Measurements from ENCODE around the gene ESR2.

DNA sequence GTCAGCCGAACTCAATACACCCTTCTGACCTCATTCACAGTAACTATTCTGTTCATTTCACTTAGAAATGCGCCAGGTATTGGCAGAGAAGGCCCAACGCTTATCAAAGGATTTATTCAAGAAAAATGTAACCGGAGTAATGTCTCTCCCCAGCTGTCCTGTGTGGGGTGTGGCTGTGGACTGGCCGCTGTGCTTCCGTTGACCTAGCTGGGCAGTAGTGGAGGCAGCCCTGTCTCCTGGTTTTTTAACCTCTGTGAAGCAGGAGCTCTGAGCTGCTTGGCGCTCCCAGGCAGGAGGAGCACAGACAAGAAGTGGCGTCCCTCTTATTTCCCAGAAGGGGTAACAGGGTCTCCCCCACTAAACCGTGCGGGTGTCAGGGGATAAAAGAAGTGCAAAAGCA lies 85.2 kb downstream of the ESR2 start:
- TF ChIP-seq, protein P1, sequence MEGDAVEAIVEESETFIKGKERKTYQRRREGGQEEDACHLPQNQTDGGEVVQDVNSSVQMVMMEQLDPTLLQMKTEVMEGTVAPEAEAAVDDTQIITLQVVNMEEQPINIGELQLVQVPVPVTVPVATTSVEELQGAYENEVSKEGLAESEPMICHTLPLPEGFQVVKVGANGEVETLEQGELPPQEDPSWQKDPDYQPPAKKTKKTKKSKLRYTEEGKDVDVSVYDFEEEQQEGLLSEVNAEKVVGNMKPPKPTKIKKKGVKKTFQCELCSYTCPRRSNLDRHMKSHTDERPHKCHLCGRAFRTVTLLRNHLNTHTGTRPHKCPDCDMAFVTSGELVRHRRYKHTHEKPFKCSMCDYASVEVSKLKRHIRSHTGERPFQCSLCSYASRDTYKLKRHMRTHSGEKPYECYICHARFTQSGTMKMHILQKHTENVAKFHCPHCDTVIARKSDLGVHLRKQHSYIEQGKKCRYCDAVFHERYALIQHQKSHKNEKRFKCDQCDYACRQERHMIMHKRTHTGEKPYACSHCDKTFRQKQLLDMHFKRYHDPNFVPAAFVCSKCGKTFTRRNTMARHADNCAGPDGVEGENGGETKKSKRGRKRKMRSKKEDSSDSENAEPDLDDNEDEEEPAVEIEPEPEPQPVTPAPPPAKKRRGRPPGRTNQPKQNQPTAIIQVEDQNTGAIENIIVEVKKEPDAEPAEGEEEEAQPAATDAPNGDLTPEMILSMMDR (IDR thresholded peaks at IDR 0.05; ENCODE audit: low read depth, low read length, poor library complexity, severe bottlenecking) = no peak
- TF ChIP-seq EZH2phosphoT487 (IDR thresholded peaks at IDR 0.05; ENCODE audit: borderline replicate concordance, low read length) = no peak

Measured in DOHH2 (cell line).